Activated T-cell treated with anti-CD3 and anti-CD28 coated beads for 4 hours (primary cell): ENCODE measurements around the gene MGLL.

Source experiments
- DNase-seq: peaks from one replicate; pipeline ENCODE4 v3.0.0-alpha.2; 2020

Gene MGLL

GRCh38 chr3:127809211-127809610, 13.1 kb downstream of the MGLL start:
- no peak for DNase-seq

GRCh38 chr3:127808197-127808596, 14.1 kb downstream of the MGLL start:
- no peak for DNase-seq

- DNase-seq = no peak
Measured at GRCh38 chr3:127805026-127805753, 17.1 kb downstream of the MGLL start.

- DNase-seq = no peak
Measured at GRCh38 chr3:127804141-127804540, 18.2 kb downstream of the MGLL start.

GRCh38 chr3:127803619-127804018, 18.7 kb downstream of the MGLL start:
- no peak for DNase-seq

GRCh38 chr3:127802606-127803005, 19.7 kb downstream of the MGLL start:
- DNase-seq = no peak

GRCh38 chr3:127801731-127802313, 20.5 kb downstream of the MGLL start:
- no peak for DNase-seq

- DNase-seq = no peak
Measured at GRCh38 chr3:127800508-127800907, 21.8 kb downstream of the MGLL start.

GRCh38 chr3:127799476-127800222, 22.7 kb downstream of the MGLL start:
- no peak for DNase-seq

GRCh38 chr3:127798716-127799115, 23.6 kb downstream of the MGLL start:
- no peak for DNase-seq

GRCh38 chr3:127796831-127797150, 25.5 kb downstream of the MGLL start:
- no peak for DNase-seq

- no peak for DNase-seq
Measured at GRCh38 chr3:127796045-127796830, 26.1 kb downstream of the MGLL start.

GRCh38 chr3:127794972-127795371, 27.3 kb downstream of the MGLL start:
- DNase-seq = no peak

GRCh38 chr3:127794402-127794801, 27.9 kb downstream of the MGLL start:
- DNase-seq = no peak

- DNase-seq = no peak
Measured at GRCh38 chr3:127792541-127793292, 29.6 kb downstream of the MGLL start.

GRCh38 chr3:127791221-127791913, 30.9 kb downstream of the MGLL start:
- DNase-seq = no peak

- no peak for DNase-seq
Measured at GRCh38 chr3:127790882-127791183, 31.5 kb downstream of the MGLL start.

- DNase-seq = no peak
Measured at GRCh38 chr3:127789990-127790881, 32.1 kb downstream of the MGLL start.

- no peak for DNase-seq
Measured at GRCh38 chr3:127789051-127789450, 33.3 kb downstream of the MGLL start.

- DNase-seq = no peak
Measured at GRCh38 chr3:127788451-127788909, 33.8 kb downstream of the MGLL start.
